ENCODE measurements around the gene C20orf144. TPM values are rescaled to one million over a fixed set of nuclear protein-coding genes. Genes with fewer than 3 reads are reported as not detected.
A peak's percentile ranks its signal among the peaks of the same experiment; 100 is the strongest.

The C20orf144 gene
- total RNA-seq, 1 donor from 2014 or later: 0.44 TPM

GRCh38 chr20:33663161-33664084, 1.3 kb downstream of the C20orf144 start:
- peaks cover 42% of the 10 kb centered on the region for H3K4me1 Mint-ChIP-seq
- peak overlapping the region; percentile 84 for H3K4me3 Mint-ChIP-seq
- peaks cover 8% of the 10 kb centered on the region for H3K36me3 Mint-ChIP-seq (ENCODE audit: low read depth)
- H3K27ac Mint-ChIP-seq (ENCODE audit: unreplicated experiment): peak overlapping the region; percentile 90
- no peak for TF ChIP-seq CTCF (conservative IDR thresholded peaks at IDR 0.05)
- peaks cover 11% of the 10 kb centered on the region for H3K27me3 Mint-ChIP-seq (ENCODE audit: low read depth)
- no peaks in the 10 kb centered on the region for H3K9me3 Mint-ChIP-seq
- peak; percentile 82 for DNase-seq (ENCODE audit: low read depth, low spot score)

GRCh38 chr20:33664085-33664761, 2.1 kb downstream of the C20orf144 start:
- H3K36me3 Mint-ChIP-seq (ENCODE audit: low read depth): peaks cover 10% of the 10 kb centered on the region
- H3K27me3 Mint-ChIP-seq (ENCODE audit: low read depth): peaks cover 12% of the 10 kb centered on the region
- peak overlapping the region; percentile 67 for H3K27ac Mint-ChIP-seq (ENCODE audit: unreplicated experiment)
- no peaks in the 10 kb centered on the region for H3K9me3 Mint-ChIP-seq
- TF ChIP-seq CTCF (conservative IDR thresholded peaks at IDR 0.05): no peak
- DNase-seq (ENCODE audit: low read depth, low spot score): no peak
- H3K4me1 Mint-ChIP-seq: peaks cover 49% of the 10 kb centered on the region
- peak overlapping the region; percentile 84 for H3K4me3 Mint-ChIP-seq

GRCh38 chr20:33664762-33665144, 2.6 kb downstream of the C20orf144 start:
- TF ChIP-seq CTCF (conservative IDR thresholded peaks at IDR 0.05): no peak
- Mint-ChIP-seq H3K27me3 (ENCODE audit: low read depth) (peaks cover 14% of the 10 kb centered on the region), H3K4me3 (peak overlapping the region; percentile 84), H3K9me3 (no peaks in the 10 kb centered on the region), H3K36me3 (ENCODE audit: low read depth) (peaks cover 11% of the 10 kb centered on the region), H3K27ac (ENCODE audit: unreplicated experiment) (peak overlapping the region; percentile 67), H3K4me1 (peaks cover 50% of the 10 kb centered on the region)
- DNase-seq (ENCODE audit: low read depth, low spot score): no peak

- H3K27ac Mint-ChIP-seq (ENCODE audit: unreplicated experiment): peak within 1 kb of the TSS; percentile 58
- H3K4me3 Mint-ChIP-seq: peak within 1 kb of the TSS; percentile 90
- no peak for TF ChIP-seq CTCF (conservative IDR thresholded peaks at IDR 0.05)
Measured at GRCh38 chr20:33666293-33667244, 4.4 kb downstream of the C20orf144 start, which contains the start of gene ACTL10. Gene ACTL10, plus strand, starts transcription at chr20:33666943. Its CDS starts 555 bp downstream, at chr20:33667498.

GRCh38 chr20:33667245-33667675, 5.1 kb downstream of the C20orf144 start:
- no peak for DNase-seq (ENCODE audit: low read depth, low spot score)
- H3K36me3 Mint-ChIP-seq (ENCODE audit: low read depth): peaks cover 12% of the 10 kb centered on the region
- no peaks in the 10 kb centered on the region for H3K9me3 Mint-ChIP-seq
- H3K27me3 Mint-ChIP-seq (ENCODE audit: low read depth): peaks cover 16% of the 10 kb centered on the region
- H3K4me3 Mint-ChIP-seq: no peak overlapping the region
- peaks cover 58% of the 10 kb centered on the region for H3K4me1 Mint-ChIP-seq
- TF ChIP-seq CTCF (conservative IDR thresholded peaks at IDR 0.05): no peak
- H3K27ac Mint-ChIP-seq (ENCODE audit: unreplicated experiment): no peak overlapping the region

More at GRCh38 chr20:33666293-33667244, 4.4 kb downstream of the C20orf144 start, which contains the start of gene ACTL10:
- H3K27me3 Mint-ChIP-seq (ENCODE audit: low read depth): peaks cover 18% of the 10 kb centered on the region
- peaks cover 12% of the 10 kb centered on the region for H3K36me3 Mint-ChIP-seq (ENCODE audit: low read depth)
- no peaks in the 10 kb centered on the region for H3K9me3 Mint-ChIP-seq
- peak; percentile 88 for DNase-seq (ENCODE audit: low read depth, low spot score)
- peaks cover 58% of the 10 kb centered on the region for H3K4me1 Mint-ChIP-seq

Measured in neural crest cell (in vitro differentiated cells).